K562 (cell line): ENCODE data around the gene COL15A1.

Experiments
- CTCF ChIP-seq, 3 experiments: IDR thresholded peaks in 2 of 3; conservative IDR thresholded peaks in 1 of 3; 2 replicates each; pipeline ENCODE4 v1.5.1; 2011 to 2012; ENCODE audit warnings: low read length in 3 of 3, mild to moderate bottlenecking in 3 of 3, control low read depth in 2 of 3, improper control_type of control experiment in 1 of 3, inconsistent platforms in 1 of 3, low read depth in 1 of 3, mixed read lengths in 1 of 3, moderate library complexity in 1 of 3; ENCODE audit not compliant: insufficient read depth in 2 of 3
- FOXP4 ChIP-seq: sonication (generic); formaldehyde crosslinking; IDR thresholded peaks from 2 replicates; pipeline ENCODE4 v1.8.0; 2022; ENCODE audit warnings: mild to moderate bottlenecking, missing genetic modification reagents, borderline replicate concordance
- POLR2AphosphoS5 ChIP-seq: IDR thresholded peaks from 2 replicates; pipeline ENCODE4 v1.6.1; 2011; ENCODE audit warnings: mild to moderate bottlenecking, low read depth, low read length, moderate library complexity; ENCODE audit not compliant: control insufficient read depth, insufficient read depth
- TAF7 ChIP-seq: fragments of 450-650 bp; IDR thresholded peaks from 2 replicates; pipeline ENCODE4 v1.6.1; 2016; ENCODE audit warnings: missing genetic modification characterization, missing compliant biosample characterization
- ZNF384 ChIP-seq: IDR thresholded peaks from 2 replicates; pipeline ENCODE4 v1.6.1; 2012; ENCODE audit warnings: low read depth, low read length, improper control_type of control experiment
- ZNF431 ChIP-seq: sonication (generic); formaldehyde crosslinking; IDR thresholded peaks from 2 replicates; pipeline ENCODE4 v1.8.0; 2022; ENCODE audit warnings: mild to moderate bottlenecking, missing genetic modification reagents

- TF ChIP-seq FOXP4 (no peak), ZNF384 (no peak), CTCF (IDR thresholded peaks at IDR 0.05 in 2 of 3, conservative IDR thresholded peaks at IDR 0.05 in 1 of 3; ENCODE audit: insufficient read depth in 2 of 3, low read depth in 1 of 3, low read length in 3 of 3) (no peak), ZNF431 (CRISPR knock-in tag) (no peak), POLR2AphosphoS5 (no peak), TAF7 (tag) (no peak)
Measured at GRCh38 chr9:99026271-99026955, 82.7 kb downstream of the COL15A1 start.
